HEK293T (cell line): ENCODE measurements around the gene EPHB6.

Experiments used
- ARNT ChIP-seq: fragments of 450-650 bp; IDR thresholded peaks from 2 replicates; pipeline ENCODE4 v1.6.1; 2017; ENCODE audit warnings: mild to moderate bottlenecking
- BHLHE40 ChIP-seq: fragments of 450-650 bp; IDR thresholded peaks from 2 replicates; pipeline ENCODE4 v1.6.1; 2016; ENCODE audit warnings: mild to moderate bottlenecking, moderate library complexity, borderline replicate concordance
- FOXA1 ChIP-seq: fragments of 450-650 bp; IDR thresholded peaks from 2 replicates; pipeline ENCODE4 v1.6.1; 2016; ENCODE audit warnings: mild to moderate bottlenecking
- FOXK2 ChIP-seq: fragments of 450-650 bp; IDR thresholded peaks from 2 replicates; pipeline ENCODE4 v1.6.1; 2016; ENCODE audit warnings: mild to moderate bottlenecking
- FOXM1 ChIP-seq: fragments of 450-650 bp; IDR thresholded peaks from 2 replicates; pipeline ENCODE4 v1.6.1; 2017; ENCODE audit warnings: mild to moderate bottlenecking, borderline replicate concordance
- HDGF ChIP-seq: fragments of 450-650 bp; IDR thresholded peaks from 2 replicates; pipeline ENCODE4 v1.6.1; 2017; ENCODE audit warnings: antibody characterized with exemption, borderline replicate concordance
- LEF1 ChIP-seq: fragments of 450-650 bp; IDR thresholded peaks from 2 replicates; pipeline ENCODE4 v1.6.1; 2017; ENCODE audit warnings: mild to moderate bottlenecking, borderline replicate concordance
- SP1 ChIP-seq: fragments of 450-650 bp; IDR thresholded peaks from 2 replicates; pipeline ENCODE4 v1.6.1; 2017
- SUZ12 ChIP-seq: fragments of 450-650 bp; IDR thresholded peaks from 2 replicates; pipeline ENCODE4 v1.6.1; 2016; ENCODE audit warnings: mild to moderate bottlenecking
- TARDBP ChIP-seq: fragments of 450-650 bp; IDR thresholded peaks from 2 replicates; pipeline ENCODE4 v1.6.1; 2016
- TF ChIP-seq, protein P1 (sequence below): fragments of 450-650 bp; IDR thresholded peaks from 2 replicates; pipeline ENCODE4 v1.6.1; 2016

DNA sequence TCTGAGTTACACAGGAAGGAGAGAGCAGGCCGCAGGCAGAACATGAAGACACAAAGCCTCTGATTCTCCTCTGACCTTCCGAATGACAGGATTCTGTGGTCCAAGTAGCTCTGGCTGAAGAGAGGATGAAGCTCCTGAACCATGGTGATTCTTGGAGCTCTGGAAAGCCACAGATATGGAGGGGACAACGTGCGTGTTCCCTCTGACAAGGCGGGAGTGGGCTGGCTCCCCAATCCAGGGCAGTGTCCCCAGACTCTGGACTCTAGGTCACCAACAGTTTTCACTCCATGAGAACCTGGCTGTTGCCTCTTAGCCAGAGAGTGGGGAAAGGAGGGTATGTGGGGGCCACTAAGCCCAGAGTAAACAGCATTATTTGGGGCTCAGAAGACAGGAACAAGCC is 38.1 kb downstream of the EPHB6 start:
- TF ChIP-seq, protein P1, sequence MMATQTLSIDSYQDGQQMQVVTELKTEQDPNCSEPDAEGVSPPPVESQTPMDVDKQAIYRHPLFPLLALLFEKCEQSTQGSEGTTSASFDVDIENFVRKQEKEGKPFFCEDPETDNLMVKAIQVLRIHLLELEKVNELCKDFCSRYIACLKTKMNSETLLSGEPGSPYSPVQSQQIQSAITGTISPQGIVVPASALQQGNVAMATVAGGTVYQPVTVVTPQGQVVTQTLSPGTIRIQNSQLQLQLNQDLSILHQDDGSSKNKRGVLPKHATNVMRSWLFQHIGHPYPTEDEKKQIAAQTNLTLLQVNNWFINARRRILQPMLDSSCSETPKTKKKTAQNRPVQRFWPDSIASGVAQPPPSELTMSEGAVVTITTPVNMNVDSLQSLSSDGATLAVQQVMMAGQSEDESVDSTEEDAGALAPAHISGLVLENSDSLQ = no peak
- TF ChIP-seq FOXK2 (no peak), SP1 (no peak), SUZ12 (no peak), TARDBP (no peak), FOXM1 (no peak), ARNT (no peak), FOXA1 (no peak), HDGF (no peak), LEF1 (no peak), BHLHE40 (no peak)
